ENCODE results near the gene COL7A1.

The COL7A1 gene

GRCh38 chr3:48619541-48620524 is 24.7 kb upstream of the COL7A1 start:
- DNase-seq (ENCODE audit: low read depth in 2 of 2), result no peak

- no peak for DNase-seq (ENCODE audit: low read depth in 2 of 2)
Measured at GRCh38 chr3:48617559-48617958, 22.4 kb upstream of the COL7A1 start.

GRCh38 chr3:48614044-48614443 is 18.9 kb upstream of the COL7A1 start:
- DNase-seq (ENCODE audit: low read depth in 2 of 2), result peak; percentile 43 to 46

- no peak for DNase-seq (ENCODE audit: low read depth in 2 of 2)
Measured at GRCh38 chr3:48612309-48612708, 17.2 kb upstream of the COL7A1 start.

GRCh38 chr3:48609088-48610005 is 14.2 kb upstream of the COL7A1 start, which contains the start of gene UQCRC1:
Gene UQCRC1, minus strand, starts transcription at chr3:48609646. Its CDS starts 26 bp downstream, at chr3:48609620.
- DNase-seq (ENCODE audit: low read depth in 2 of 2), result peak; percentile 67 to 69

- no peak for DNase-seq (ENCODE audit: low read depth in 2 of 2)
Measured at GRCh38 chr3:48607519-48607918, 12.4 kb upstream of the COL7A1 start.

- no peak for DNase-seq (ENCODE audit: low read depth in 2 of 2)
Measured at GRCh38 chr3:48601622-48601994, 6.5 kb upstream of the COL7A1 start.

GRCh38 chr3:48600711-48601621 is 5.8 kb upstream of the COL7A1 start:
- no peak for DNase-seq (ENCODE audit: low read depth in 2 of 2)

GRCh38 chr3:48599509-48600285 is 4.6 kb upstream of the COL7A1 start:
- DNase-seq (ENCODE audit: low read depth in 2 of 2), result no peak

- DNase-seq (ENCODE audit: low read depth in 2 of 2), result no peak
Measured at GRCh38 chr3:48599077-48599501, 4.0 kb upstream of the COL7A1 start.

- DNase-seq (ENCODE audit: low read depth in 2 of 2), result peak; percentile 65 to 67
Measured at GRCh38 chr3:48598323-48599076, 3.4 kb upstream of the COL7A1 start.

- no peak for DNase-seq (ENCODE audit: low read depth in 2 of 2)
Measured at GRCh38 chr3:48597408-48597800, 2.3 kb upstream of the COL7A1 start.

- no peak for DNase-seq (ENCODE audit: low read depth in 2 of 2)
Measured at GRCh38 chr3:48596676-48597407, 1.7 kb upstream of the COL7A1 start.

GRCh38 chr3:48596157-48596556 is 1.0 kb upstream of the COL7A1 start:
- no peak for DNase-seq (ENCODE audit: low read depth in 2 of 2)

- DNase-seq (ENCODE audit: low read depth in 2 of 2), result peak; percentile 19 to 30
Measured at GRCh38 chr3:48595526-48596121, 495 bp upstream of the COL7A1 start.

GRCh38 chr3:48594417-48595049 is 596 bp downstream of the COL7A1 start:
- no peak for DNase-seq (ENCODE audit: low read depth in 2 of 2)

GRCh38 chr3:48593337-48593736 is 1.8 kb downstream of the COL7A1 start:
- DNase-seq (ENCODE audit: low read depth in 2 of 2), result no peak

- no peak for DNase-seq (ENCODE audit: low read depth in 2 of 2)
Measured at GRCh38 chr3:48592519-48593087, 2.5 kb downstream of the COL7A1 start.

Measured in fibroblast of skin of left biceps (primary cell).